ENCODE results near the gene KIF5C. TPM values are rescaled to one million over a fixed set of nuclear protein-coding genes. Genes with fewer than 3 reads are reported as not detected.

Gene KIF5C
- total RNA-seq, 2 experiments from 2014 or later: 13.3 to 14.2 TPM

DNA sequence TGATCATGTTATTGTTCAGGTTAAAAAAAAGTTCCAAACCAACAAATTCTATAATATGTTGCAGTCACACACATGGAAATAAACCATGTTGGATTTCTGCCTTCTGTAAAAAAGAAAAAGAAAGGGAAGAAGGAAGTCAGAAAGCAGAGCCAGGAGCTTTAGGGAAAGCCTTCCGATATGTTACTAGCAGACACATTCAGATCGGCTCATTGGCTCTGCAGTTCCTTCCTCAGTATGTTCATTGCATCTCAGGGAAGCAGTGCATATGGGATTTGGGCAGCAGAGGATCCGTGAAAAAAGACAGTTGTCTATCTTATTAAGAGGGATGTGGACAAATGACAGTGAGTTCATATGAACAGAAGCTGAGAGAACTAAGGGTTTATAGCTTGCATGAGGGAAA lies 68.1 kb downstream of the KIF5C start:
- Mint-ChIP-seq H3K4me3 (no peak overlapping the region), H3K9me3 (no peaks in the 10 kb centered on the region), H3K36me3 (no peaks in the 10 kb centered on the region), H3K27ac (no peak overlapping the region), H3K4me1 (no peaks in the 10 kb centered on the region), H3K27me3 (no peaks in the 10 kb centered on the region)
- DNase-seq: no peak
- POLR2A ChIA-PET: no interaction called here
- no peak for ATAC-seq (ENCODE audit: low read depth)

DNA sequence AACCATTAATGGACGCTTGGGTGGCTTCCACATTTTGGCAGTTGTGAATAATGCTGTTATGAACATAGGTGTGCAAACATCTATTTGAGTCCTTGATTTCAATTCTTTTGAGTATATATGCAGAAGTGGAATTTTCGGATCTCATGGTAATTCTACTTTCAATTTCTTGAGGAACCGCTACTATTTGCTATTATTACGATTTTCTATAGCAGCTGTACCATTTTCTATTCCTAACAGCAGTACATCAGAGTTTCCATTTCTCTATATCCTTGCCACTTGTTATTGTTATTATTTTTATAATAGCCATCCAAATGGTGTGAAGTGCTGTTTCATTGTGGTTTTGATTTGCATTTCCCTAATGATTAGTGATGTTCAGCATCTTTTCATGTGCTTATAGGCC lies 69.5 kb downstream of the KIF5C start:
- Mint-ChIP-seq H3K4me1 (peaks cover 3% of the 10 kb centered on the region), H3K27me3 (no peaks in the 10 kb centered on the region), H3K4me3 (no peak overlapping the region), H3K36me3 (peaks cover 2% of the 10 kb centered on the region), H3K27ac (no peak overlapping the region), H3K9me3 (no peaks in the 10 kb centered on the region)
- DNase-seq: no peak
- POLR2A ChIA-PET: no interaction called here
- no peak for ATAC-seq (ENCODE audit: low read depth)

DNA sequence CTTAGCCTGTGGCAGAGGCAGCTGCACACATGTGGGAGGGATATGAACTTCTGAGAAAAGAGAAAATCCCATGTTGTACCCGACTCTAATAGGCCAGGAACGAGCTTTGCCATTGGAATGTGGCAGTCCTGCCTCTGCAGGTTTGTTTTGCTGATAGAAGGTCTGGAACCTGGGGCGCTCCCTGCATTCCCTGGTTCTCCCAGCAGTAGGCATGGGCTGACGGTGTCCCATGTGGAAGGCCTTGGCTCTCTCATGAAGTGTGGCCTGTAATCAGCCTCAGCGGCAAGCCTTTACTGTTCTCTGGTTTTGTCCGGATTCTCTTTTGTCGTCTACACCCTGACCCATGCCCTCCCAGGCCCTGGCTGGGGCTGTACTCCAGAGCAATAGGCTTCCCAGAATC lies 72.3 kb downstream of the KIF5C start:
- POLR2A ChIA-PET: no interaction called here
- H3K9me3 Mint-ChIP-seq: no peaks in the 10 kb centered on the region
- DNase-seq (no peak), ATAC-seq (ENCODE audit: low read depth) (no peak)
- peaks cover 3% of the 10 kb centered on the region for H3K4me1 Mint-ChIP-seq
- H3K27ac Mint-ChIP-seq: no peak overlapping the region
- no peak overlapping the region for H3K4me3 Mint-ChIP-seq
- no peaks in the 10 kb centered on the region for H3K27me3 Mint-ChIP-seq
- peaks cover 3% of the 10 kb centered on the region for H3K36me3 Mint-ChIP-seq

- Mint-ChIP-seq H3K9me3 (no peaks in the 10 kb centered on the region), H3K27ac (no peak overlapping the region), H3K36me3 (peaks cover 3% of the 10 kb centered on the region), H3K4me1 (peaks cover 3% of the 10 kb centered on the region), H3K27me3 (no peaks in the 10 kb centered on the region), H3K4me3 (no peak overlapping the region)
- POLR2A ChIA-PET: no interaction called here
- no peak for ATAC-seq (ENCODE audit: low read depth)
- no peak for DNase-seq
These were observed 73.8 kb downstream of the KIF5C start for GRCh38 chr2:148948868-148949267.

DNA sequence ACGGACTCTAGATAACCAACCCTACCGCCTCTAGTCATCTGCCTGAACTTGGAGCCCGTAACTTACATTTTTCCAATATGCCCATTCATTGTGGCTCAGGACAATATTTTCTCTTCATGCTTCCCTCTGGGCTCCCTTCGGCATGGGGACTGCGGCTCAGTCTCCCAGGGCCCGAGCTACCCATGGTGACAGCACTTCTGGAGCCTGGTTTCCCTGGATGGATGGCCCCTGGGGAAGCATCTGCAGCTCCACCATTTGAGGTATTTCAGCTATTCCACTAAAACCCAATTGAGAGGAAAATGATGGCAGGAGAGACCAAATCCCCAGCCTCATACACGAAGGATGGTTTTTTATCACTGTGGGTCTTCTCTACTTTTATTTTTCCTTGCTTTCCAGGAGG lies 74.3 kb downstream of the KIF5C start:
- H3K27me3 Mint-ChIP-seq: no peaks in the 10 kb centered on the region
- H3K36me3 Mint-ChIP-seq: peaks cover 3% of the 10 kb centered on the region
- H3K4me3 Mint-ChIP-seq: no peak overlapping the region
- ATAC-seq (ENCODE audit: low read depth): no peak
- no peak for DNase-seq
- POLR2A ChIA-PET: no interaction called here
- no peaks in the 10 kb centered on the region for H3K9me3 Mint-ChIP-seq
- peaks cover 3% of the 10 kb centered on the region for H3K4me1 Mint-ChIP-seq
- no peak overlapping the region for H3K27ac Mint-ChIP-seq

DNA sequence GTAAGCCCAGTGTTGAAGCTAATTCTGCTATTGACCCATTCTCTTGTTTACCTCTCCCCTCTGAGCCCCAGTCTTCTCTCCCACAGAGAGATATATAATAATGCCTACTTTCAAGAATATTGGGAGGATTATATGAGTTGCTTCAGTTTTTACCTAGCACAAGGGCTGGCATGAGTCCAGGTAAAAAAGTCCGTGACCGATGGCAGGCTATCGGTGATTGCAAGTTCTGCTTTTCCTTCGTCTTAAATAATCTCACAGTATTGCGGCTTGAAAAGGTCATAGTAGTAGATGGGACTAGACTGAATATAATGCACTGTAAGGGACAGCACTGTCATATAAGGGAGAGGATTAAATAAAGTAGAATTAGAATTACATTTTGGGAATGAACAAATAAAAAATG lies 77.6 kb downstream of the KIF5C start:
- no peaks in the 10 kb centered on the region for H3K9me3 Mint-ChIP-seq
- H3K36me3 Mint-ChIP-seq: peaks cover 3% of the 10 kb centered on the region
- ATAC-seq (ENCODE audit: low read depth) (no peak), DNase-seq (no peak)
- POLR2A ChIA-PET: no interaction called here
- H3K27me3 Mint-ChIP-seq: no peaks in the 10 kb centered on the region
- H3K27ac Mint-ChIP-seq: no peak overlapping the region
- no peak overlapping the region for H3K4me3 Mint-ChIP-seq
- H3K4me1 Mint-ChIP-seq: peaks cover 3% of the 10 kb centered on the region

DNA sequence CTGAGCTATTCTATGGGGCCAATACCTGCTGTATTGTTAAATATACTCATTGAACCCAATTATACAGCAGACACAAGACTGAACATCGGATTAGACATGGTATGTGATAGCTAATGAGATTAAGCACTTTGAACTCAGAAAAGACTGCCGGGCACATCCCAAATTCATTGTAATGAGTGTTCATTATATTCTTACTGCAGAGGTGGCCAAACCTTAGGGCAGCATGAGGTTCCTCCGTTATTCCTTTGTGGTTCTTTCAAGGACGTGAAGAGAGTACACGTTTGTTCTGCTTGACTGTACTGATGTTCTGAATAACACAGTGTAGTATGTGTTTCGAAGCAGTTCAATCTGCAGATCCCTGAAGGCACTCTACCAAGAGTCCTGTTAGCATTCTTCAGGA lies 78.4 kb downstream of the KIF5C start:
- ATAC-seq (ENCODE audit: low read depth) (no peak), DNase-seq (no peak)
- Mint-ChIP-seq H3K36me3 (peaks cover 3% of the 10 kb centered on the region), H3K4me1 (peaks cover 2% of the 10 kb centered on the region), H3K27ac (no peak overlapping the region), H3K4me3 (no peak overlapping the region), H3K9me3 (no peaks in the 10 kb centered on the region), H3K27me3 (no peaks in the 10 kb centered on the region)
- POLR2A ChIA-PET: no interaction called here

DNA sequence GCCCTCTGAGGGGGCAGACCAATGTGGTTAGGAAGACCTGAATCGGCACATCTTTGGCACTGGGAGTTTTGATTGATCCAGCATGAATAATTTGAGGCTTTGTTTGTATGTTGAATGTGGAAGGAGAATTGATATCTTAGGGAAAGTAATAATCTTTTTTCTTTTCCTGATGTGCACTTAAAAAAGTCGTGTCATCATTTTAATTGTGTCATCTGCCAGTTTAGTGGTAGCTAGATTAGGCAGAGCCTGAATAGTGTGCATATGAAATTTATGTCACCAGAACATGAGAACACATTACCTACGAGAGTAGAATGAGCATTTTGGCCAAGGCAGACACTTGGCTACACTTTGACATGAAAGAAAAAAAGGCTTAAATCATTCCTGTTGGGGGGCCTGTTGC lies 79.5 kb downstream of the KIF5C start:
- DNase-seq (no peak), ATAC-seq (ENCODE audit: low read depth) (no peak)
- POLR2A ChIA-PET: no interaction called here
- Mint-ChIP-seq H3K4me3 (no peak overlapping the region), H3K36me3 (peaks cover 1% of the 10 kb centered on the region), H3K9me3 (no peaks in the 10 kb centered on the region), H3K27ac (no peak overlapping the region), H3K4me1 (no peaks in the 10 kb centered on the region), H3K27me3 (no peaks in the 10 kb centered on the region)

GRCh38 chr2:148955798-148956197 lies 80.8 kb downstream of the KIF5C start:
- Mint-ChIP-seq H3K9me3 (no peaks in the 10 kb centered on the region), H3K36me3 (peaks cover 3% of the 10 kb centered on the region), H3K4me1 (no peaks in the 10 kb centered on the region), H3K4me3 (no peak overlapping the region), H3K27ac (no peak overlapping the region), H3K27me3 (no peaks in the 10 kb centered on the region)
- ATAC-seq (ENCODE audit: low read depth) (no peak), DNase-seq (no peak)
- POLR2A ChIA-PET: no interaction called here

GRCh38 chr2:148957023-148957422 lies 82.0 kb downstream of the KIF5C start:
- no peak overlapping the region for H3K4me3 Mint-ChIP-seq
- H3K4me1 Mint-ChIP-seq: no peaks in the 10 kb centered on the region
- H3K27ac Mint-ChIP-seq: no peak overlapping the region
- H3K9me3 Mint-ChIP-seq: peaks cover 2% of the 10 kb centered on the region
- ATAC-seq (ENCODE audit: low read depth) (no peak), DNase-seq (no peak)
- H3K27me3 Mint-ChIP-seq: no peaks in the 10 kb centered on the region
- POLR2A ChIA-PET: interaction anchor here (0.6 kb wide), 1 partner anchor 16 kb away, joined by 3 read pairs; no protein-coding TSS in a partner anchor
- peaks cover 7% of the 10 kb centered on the region for H3K36me3 Mint-ChIP-seq

DNA sequence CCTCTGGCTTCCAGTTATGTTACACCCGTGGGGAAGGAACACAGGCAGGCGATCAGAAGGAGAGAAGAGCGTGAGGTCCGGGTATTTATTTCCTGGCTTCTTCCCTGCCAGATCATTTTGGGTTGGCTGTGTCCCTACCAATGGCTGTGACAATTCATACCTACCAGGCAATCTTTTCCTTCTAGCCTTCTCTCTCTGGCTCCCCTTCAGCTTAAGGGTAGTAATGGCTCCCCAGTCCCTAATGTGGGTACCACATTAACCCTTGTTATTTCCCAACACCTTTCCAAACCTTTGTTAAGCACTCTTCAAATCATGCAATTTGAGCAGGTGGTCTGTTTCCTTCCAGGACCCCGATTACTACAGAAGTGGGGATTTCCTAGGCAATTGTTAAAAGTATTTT lies 84.7 kb downstream of the KIF5C start:
- Mint-ChIP-seq H3K36me3 (peaks cover 7% of the 10 kb centered on the region), H3K4me1 (no peaks in the 10 kb centered on the region), H3K9me3 (peaks cover 2% of the 10 kb centered on the region), H3K4me3 (no peak overlapping the region), H3K27ac (no peak overlapping the region), H3K27me3 (no peaks in the 10 kb centered on the region)
- POLR2A ChIA-PET: interaction anchor here (0.6 kb wide), 1 partner anchor 21 kb away, joined by 5 read pairs; no protein-coding TSS in a partner anchor
- no peak for DNase-seq
- ATAC-seq (ENCODE audit: low read depth): no peak

GRCh38 chr2:148960483-148960882 lies 85.5 kb downstream of the KIF5C start:
- peaks cover 2% of the 10 kb centered on the region for H3K9me3 Mint-ChIP-seq
- DNase-seq: no peak
- H3K36me3 Mint-ChIP-seq: peaks cover 7% of the 10 kb centered on the region
- H3K4me1 Mint-ChIP-seq: no peaks in the 10 kb centered on the region
- no peaks in the 10 kb centered on the region for H3K27me3 Mint-ChIP-seq
- no peak overlapping the region for H3K4me3 Mint-ChIP-seq
- ATAC-seq (ENCODE audit: low read depth): no peak
- POLR2A ChIA-PET: interaction anchor here (0.6 kb wide), 1 partner anchor 22 kb away, joined by 5 read pairs; no protein-coding TSS in a partner anchor
- H3K27ac Mint-ChIP-seq: no peak overlapping the region

- H3K4me3 Mint-ChIP-seq: no peak overlapping the region
- POLR2A ChIA-PET: no interaction called here
These were observed 88.4 kb downstream of the KIF5C start for GRCh38 chr2:148963461-148963860.

DNA sequence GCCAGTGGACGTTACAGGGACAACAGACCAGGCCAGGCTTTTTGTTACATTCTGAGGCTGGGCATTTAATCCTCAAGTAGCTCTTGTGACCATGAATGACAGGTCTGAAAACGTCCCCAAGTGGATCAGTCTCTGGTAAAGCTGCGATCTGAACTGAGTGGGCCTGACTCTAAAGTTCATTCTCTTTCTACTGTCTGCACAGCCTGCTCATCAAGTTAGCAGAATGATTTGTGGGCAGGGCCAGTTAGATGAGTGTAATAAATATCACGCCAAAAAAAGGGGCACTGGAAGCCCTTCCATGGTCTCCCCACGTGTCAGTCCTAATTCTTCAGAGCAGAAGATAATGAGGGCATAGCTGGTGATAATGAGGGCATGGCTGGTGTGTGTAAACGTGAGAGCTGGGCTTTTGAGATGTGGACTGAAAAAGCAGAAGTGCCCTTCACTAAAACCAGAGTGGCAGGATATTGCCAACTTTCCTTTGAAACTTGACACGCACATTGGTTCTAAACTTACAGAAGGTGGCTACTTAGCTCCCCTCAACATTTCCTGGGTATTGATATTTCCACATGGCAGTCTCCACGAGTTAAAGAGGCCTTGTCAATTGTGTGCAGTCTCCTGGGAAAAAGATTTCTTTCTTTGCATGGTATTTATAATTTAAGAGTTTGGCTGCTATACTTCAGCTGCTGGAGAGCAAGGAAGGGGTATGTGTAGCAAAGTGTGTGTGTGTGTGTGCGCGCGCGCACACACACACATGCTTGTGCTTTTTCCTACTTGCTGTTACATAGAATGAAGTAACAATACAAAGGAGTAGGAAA lies 90.8 kb downstream of the KIF5C start:
- Mint-ChIP-seq H3K27ac (no peak overlapping the region), H3K36me3 (peaks cover 5% of the 10 kb centered on the region), H3K4me3 (no peak overlapping the region), H3K27me3 (no peaks in the 10 kb centered on the region), H3K9me3 (peaks cover 2% of the 10 kb centered on the region), H3K4me1 (peaks cover 9% of the 10 kb centered on the region)
- POLR2A ChIA-PET: no interaction called here
- ATAC-seq (ENCODE audit: low read depth): no peak
- no peak for DNase-seq

More at GRCh38 chr2:148963461-148963860, 88.4 kb downstream of the KIF5C start:
- no peaks in the 10 kb centered on the region for H3K27me3 Mint-ChIP-seq
- no peak overlapping the region for H3K27ac Mint-ChIP-seq
- H3K9me3 Mint-ChIP-seq: peaks cover 2% of the 10 kb centered on the region
- H3K4me1 Mint-ChIP-seq: peaks cover 8% of the 10 kb centered on the region
- ATAC-seq (ENCODE audit: low read depth) (no peak), DNase-seq (no peak)
- H3K36me3 Mint-ChIP-seq: peaks cover 7% of the 10 kb centered on the region

All from activated naive CD8-positive, alpha-beta T cell treated with anti-CD3 and anti-CD28 coated beads, Interleukin-2, amount 10 ng/mL, durations not matched to agents 7 days and 5 days (primary cell).